ENCODE measurements around the gene FAM78A.

DNA sequence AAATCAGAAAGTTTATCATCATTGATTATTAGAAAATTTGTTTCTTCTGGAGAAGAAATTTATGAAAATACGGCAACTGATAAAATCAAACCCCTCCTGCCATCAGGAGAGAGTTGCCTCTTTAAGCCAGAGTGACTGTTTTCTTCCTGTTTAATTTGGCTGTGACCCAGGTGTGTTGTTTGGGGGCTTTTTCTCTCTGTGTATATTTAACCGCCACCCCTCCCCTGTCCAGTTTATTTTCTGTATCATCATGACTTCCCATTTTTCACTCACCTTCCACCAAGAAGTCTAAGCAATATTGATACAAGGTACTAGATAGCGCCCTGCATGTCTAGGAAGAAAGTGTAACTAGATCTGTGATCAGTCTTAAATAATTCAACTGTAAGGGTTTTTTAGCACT lies 50.1 kb downstream of the FAM78A start:
- TF ChIP-seq, protein P1, sequence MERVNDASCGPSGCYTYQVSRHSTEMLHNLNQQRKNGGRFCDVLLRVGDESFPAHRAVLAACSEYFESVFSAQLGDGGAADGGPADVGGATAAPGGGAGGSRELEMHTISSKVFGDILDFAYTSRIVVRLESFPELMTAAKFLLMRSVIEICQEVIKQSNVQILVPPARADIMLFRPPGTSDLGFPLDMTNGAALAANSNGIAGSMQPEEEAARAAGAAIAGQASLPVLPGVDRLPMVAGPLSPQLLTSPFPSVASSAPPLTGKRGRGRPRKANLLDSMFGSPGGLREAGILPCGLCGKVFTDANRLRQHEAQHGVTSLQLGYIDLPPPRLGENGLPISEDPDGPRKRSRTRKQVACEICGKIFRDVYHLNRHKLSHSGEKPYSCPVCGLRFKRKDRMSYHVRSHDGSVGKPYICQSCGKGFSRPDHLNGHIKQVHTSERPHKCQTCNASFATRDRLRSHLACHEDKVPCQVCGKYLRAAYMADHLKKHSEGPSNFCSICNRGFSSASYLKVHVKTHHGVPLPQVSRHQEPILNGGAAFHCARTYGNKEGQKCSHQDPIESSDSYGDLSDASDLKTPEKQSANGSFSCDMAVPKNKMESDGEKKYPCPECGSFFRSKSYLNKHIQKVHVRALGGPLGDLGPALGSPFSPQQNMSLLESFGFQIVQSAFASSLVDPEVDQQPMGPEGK (CRISPR knock-in tag; IDR thresholded peaks at IDR 0.05; ENCODE audit: borderline replicate concordance), result no peak
- TF ChIP-seq CSRNP3 (CRISPR knock-in tag; IDR thresholded peaks at IDR 0.05), result no peak
- no peak for TF ChIP-seq ZNF70 (CRISPR knock-in tag; IDR thresholded peaks at IDR 0.05)
- no peak for TF ChIP-seq TOX (CRISPR knock-in tag; IDR thresholded peaks at IDR 0.05; ENCODE audit: borderline replicate concordance)
- no peak for TF ChIP-seq ZFP30 (CRISPR knock-in tag; IDR thresholded peaks at IDR 0.05)
- TF ChIP-seq ESRRG (CRISPR knock-in tag; IDR thresholded peaks at IDR 0.05), result no peak
- no peak for TF ChIP-seq TCF4 (CRISPR knock-in tag; IDR thresholded peaks at IDR 0.05; ENCODE audit: borderline replicate concordance)
- no peak for TF ChIP-seq SNAI2 (CRISPR knock-in tag; IDR thresholded peaks at IDR 0.05)
- TF ChIP-seq PPARA (CRISPR knock-in tag; IDR thresholded peaks at IDR 0.05; ENCODE audit: borderline replicate concordance), result no peak
- TF ChIP-seq ARNTL (CRISPR knock-in tag; IDR thresholded peaks at IDR 0.05; ENCODE audit: borderline replicate concordance, low read depth), result no peak

All from SK-N-SH treated with all-trans-retinoic acid at 6 μM for 48 hours (cell line).